T-cell (primary cell): ENCODE results near the gene CHD9. TPM values are rescaled to one million over a fixed set of nuclear protein-coding genes. Genes with fewer than 3 reads are reported as not detected.
"Not testable (repeated sequence)": the region's sequence is repeated elsewhere in the genome, so short reads cannot be mapped to it uniquely, and the experiment has no call there.

ENCODE experiments used
- ATAC-seq, 4 experiments: fragments of 200-7000 bp in 3 of 4; fragments of 150-1000 bp in 1 of 4; cut with Tn5 transposase; replicated peaks in 1 of 4; 1 replicate in 3 of 4; 2 replicates in 1 of 4; pipeline ENCODE4 v1.10.0; 2021; ENCODE audit warnings: moderate library complexity in 3 of 4, mild to moderate bottlenecking in 2 of 4, moderate number of reproducible peaks in 1 of 4
- CTCF ChIA-PET, 2 donors: fragments of 300-600 bp; sonication (Branson Sonifier 250); formaldehyde crosslinking; loops; one replicate each; lab custom pipeline; 2022; ENCODE audit warnings: antibody characterized with exemption in 2 of 2; lab: Charles Lee
- POLR2A ChIA-PET, 2 donors: fragments of 300-600 bp; sonication (Branson Sonifier 250); formaldehyde crosslinking; loops; one replicate each; lab custom pipeline; 2022; ENCODE audit warnings: antibody characterized with exemption in 2 of 2; lab: Charles Lee
- DNase-seq, 35 experiments: peaks; one replicate each; pipeline versions ENCODE4 v3.0.0 to v3.0.0-alpha.2; 2013 to 2023
- H3K27ac ChIP-seq: one replicate; pipeline ENCODE4 v1.5.1; 2013; ENCODE audit warnings: low read length
- H3K27me3 ChIP-seq, 2 experiments: replicated peaks in 1 of 2; 1 replicate in 1 of 2; 2 replicates in 1 of 2; pipeline versions ENCODE4 v1.6.1 to v1.7.0; 2013; ENCODE audit warnings: low read length in 1 of 2, mixed read lengths in 1 of 2; ENCODE audit not compliant: control insufficient read depth in 2 of 2, insufficient read depth in 2 of 2; ENCODE audit errors: extremely low read depth in 1 of 2
- H3K36me3 ChIP-seq, 2 donors: 1 replicate in 1 of 2; 2 replicates in 1 of 2; pipeline versions ENCODE4 v1.6.1 to v1.7.0; 2013; ENCODE audit warnings: low read length in 1 of 2; ENCODE audit not compliant: control insufficient read depth in 2 of 2, insufficient read depth in 1 of 2; ENCODE audit errors: extremely low read depth in 1 of 2
- H3K4me1 ChIP-seq, 2 experiments: 1 replicate in 1 of 2; 2 replicates in 1 of 2; pipeline versions ENCODE4 v1.6.1 to v1.7.0; 2013; ENCODE audit warnings: low read length in 2 of 2, mixed read lengths in 1 of 2; ENCODE audit not compliant: insufficient read depth in 2 of 2, control insufficient read depth in 1 of 2; ENCODE audit errors: extremely low read depth in 1 of 2
- H3K4me3 ChIP-seq, 2 donors: 1 replicate in 1 of 2; 2 replicates in 1 of 2; pipeline versions ENCODE4 v1.5.1 to v1.7.0; 2013; ENCODE audit warnings: mild to moderate bottlenecking in 2 of 2, low read length in 1 of 2, moderate library complexity in 1 of 2; ENCODE audit not compliant: control insufficient read depth in 1 of 2; ENCODE audit errors: extremely low read depth in 1 of 2
- H3K9me3 ChIP-seq: 2 replicates; pipeline ENCODE4 v1.7.0; 2013
- H3K27ac Mint-ChIP-seq, 2 donors: one replicate each; pipeline ENCODE4 v1.8.0; 2020 to 2021; ENCODE audit warnings: mild to moderate bottlenecking in 2 of 2, mixed read lengths in 2 of 2
- H3K27me3 Mint-ChIP-seq, 2 donors: one replicate each; pipeline ENCODE4 v1.8.0; 2021 to 2022; ENCODE audit warnings: mixed read lengths in 2 of 2
- H3K36me3 Mint-ChIP-seq: one replicate; pipeline ENCODE4 v1.8.0; 2021; ENCODE audit warnings: mixed read lengths
- H3K4me1 Mint-ChIP-seq, 3 donors: one replicate each; pipeline ENCODE4 v1.8.0; 2020 to 2022; ENCODE audit warnings: mixed read lengths in 3 of 3, mild to moderate bottlenecking in 1 of 3
- H3K4me3 Mint-ChIP-seq, 3 donors: one replicate each; pipeline ENCODE4 v1.8.0; 2020 to 2022; ENCODE audit warnings: mild to moderate bottlenecking in 3 of 3, mixed read lengths in 3 of 3, moderate library complexity in 3 of 3
- H3K9me3 Mint-ChIP-seq, 3 donors: one replicate each; pipeline ENCODE4 v1.8.0; 2020 to 2022; ENCODE audit warnings: mixed read lengths in 3 of 3
- WGBS: methylation state at CpG from one replicate; pipeline ENCODE4 v1.1.5; 2013; ENCODE audit warnings: missing lambda C conversion rate; ENCODE audit not compliant: insufficient coverage; 5-methylcytosine and 5-hydroxymethylcytosine counted together
- total RNA-seq, 35 experiments: library from RNA in 6 of 35; stranded (reverse) in 6 of 35; fragments of 120-200 nt in 1 of 35; gene quantifications; one replicate each; pipeline versions ENCODE4 v1.2.1 to v1.2.4 and lab custom pipeline; 2013 to 2026

The CHD9 gene
- total RNA-seq, 5 donors from 2014 or later (not counting 1 experiment from before 2014, with no cell fraction given), result 33.0 to 39.3 (median 33.8) TPM

DNA sequence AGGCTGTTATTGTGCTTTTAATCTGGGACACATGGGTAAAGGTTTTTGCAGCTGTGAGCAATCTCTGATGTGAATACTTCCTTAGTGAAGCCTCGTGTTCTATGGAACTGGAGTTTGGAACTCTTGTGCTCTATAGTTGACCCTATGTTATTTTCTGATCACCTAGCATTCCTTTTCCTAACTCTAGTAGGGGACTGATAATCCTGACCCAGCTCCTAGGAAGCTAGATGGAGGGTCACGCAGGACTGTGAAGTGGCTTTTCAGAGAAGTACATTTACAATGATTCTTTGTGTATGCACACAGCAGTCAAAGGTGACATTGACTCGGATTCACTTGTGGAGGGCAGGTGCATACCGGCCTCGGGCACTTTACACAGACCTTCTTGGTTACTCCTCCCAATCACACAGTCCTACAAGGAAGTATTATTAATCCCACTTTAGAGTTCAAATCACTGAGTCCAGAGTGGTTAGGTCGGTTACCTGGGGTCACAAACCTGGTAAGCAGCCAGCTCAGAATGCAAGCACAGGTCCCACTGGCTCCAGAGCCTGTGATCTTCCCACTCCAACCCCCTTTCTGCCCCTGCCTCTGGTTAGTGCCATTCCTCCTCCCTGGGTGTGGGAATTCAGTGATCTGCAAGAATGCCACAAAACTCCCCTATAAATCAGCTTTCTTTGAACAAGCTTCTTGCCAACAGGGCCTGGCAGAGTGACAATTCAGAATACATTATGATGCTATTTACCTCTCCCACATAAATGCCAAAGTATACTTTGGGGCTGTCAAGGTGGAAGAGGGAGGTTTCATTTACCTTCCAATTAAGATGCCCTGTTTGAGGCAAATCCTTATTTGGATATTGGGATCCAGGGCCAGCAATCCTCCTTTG is 9.2 kb upstream of the CHD9 start:
- Histone ChIP-seq H3K4me3 (no peak overlapping the region), H3K27ac (no peak overlapping the region), H3K36me3 (no peaks in the 10 kb centered on the region), H3K27me3 (peaks cover 0 to 12% of the 10 kb centered on the region in 2 experiments), H3K4me1 (no peaks in the 10 kb centered on the region), H3K9me3 (no peaks in the 10 kb centered on the region)
- DNase-seq (no peak), ATAC-seq (no peak)
- Mint-ChIP-seq H3K9me3 (no peaks in the 10 kb centered on the region), H3K27me3 (peaks cover 0 to 29% of the 10 kb centered on the region in 2 donors), H3K4me3 (no peak overlapping the region), H3K36me3 (no peaks in the 10 kb centered on the region), H3K27ac (no peak overlapping the region), H3K4me1 (peaks cover 0 to 1% (median 0%) of the 10 kb centered on the region in 3 donors)
- WGBS, result 91% methylated on average over 4 of the region's 6 CpGs
- CTCF ChIA-PET, result no interaction called here
- POLR2A ChIA-PET, result interaction anchor here in 1 of 2 donors (0.6 kb wide), 1 partner anchor 431 kb away, joined by 10 read pairs; no protein-coding TSS in a partner anchor

DNA sequence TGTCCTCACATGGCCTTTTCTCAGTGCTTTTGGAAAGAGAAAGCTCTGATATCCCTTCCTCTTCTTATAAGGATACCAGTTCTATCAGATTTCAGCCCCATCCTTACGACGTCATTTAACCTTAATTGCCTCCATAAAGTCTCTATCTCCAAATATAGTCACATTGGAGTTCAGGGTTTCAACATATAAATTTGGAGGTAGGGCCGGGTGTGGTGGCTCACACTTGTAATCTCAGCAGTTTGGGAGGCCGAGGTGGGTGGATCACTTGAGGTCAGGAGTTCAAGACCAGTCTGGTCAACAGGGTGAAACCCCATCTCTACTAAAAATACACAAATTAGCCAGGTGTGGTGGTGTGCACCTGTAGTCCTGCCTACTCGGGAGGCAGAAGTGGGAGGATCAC is 7.3 kb upstream of the CHD9 start:
- no CpG with 5 or more reads among the region's 5 CpGs for WGBS
- H3K27me3 Mint-ChIP-seq, result peaks cover 0 to 29% of the 10 kb centered on the region in 2 donors
- ATAC-seq, DNase-seq, H3K27me3 ChIP-seq, H3K27ac Mint-ChIP-seq, H3K4me1 Mint-ChIP-seq, H3K4me1 ChIP-seq, H3K36me3 ChIP-seq, H3K4me3 Mint-ChIP-seq, H3K36me3 Mint-ChIP-seq, POLR2A ChIA-PET, CTCF ChIA-PET, H3K4me3 ChIP-seq, H3K9me3 ChIP-seq, H3K9me3 Mint-ChIP-seq, H3K27ac ChIP-seq: not testable (repeated sequence)

DNA sequence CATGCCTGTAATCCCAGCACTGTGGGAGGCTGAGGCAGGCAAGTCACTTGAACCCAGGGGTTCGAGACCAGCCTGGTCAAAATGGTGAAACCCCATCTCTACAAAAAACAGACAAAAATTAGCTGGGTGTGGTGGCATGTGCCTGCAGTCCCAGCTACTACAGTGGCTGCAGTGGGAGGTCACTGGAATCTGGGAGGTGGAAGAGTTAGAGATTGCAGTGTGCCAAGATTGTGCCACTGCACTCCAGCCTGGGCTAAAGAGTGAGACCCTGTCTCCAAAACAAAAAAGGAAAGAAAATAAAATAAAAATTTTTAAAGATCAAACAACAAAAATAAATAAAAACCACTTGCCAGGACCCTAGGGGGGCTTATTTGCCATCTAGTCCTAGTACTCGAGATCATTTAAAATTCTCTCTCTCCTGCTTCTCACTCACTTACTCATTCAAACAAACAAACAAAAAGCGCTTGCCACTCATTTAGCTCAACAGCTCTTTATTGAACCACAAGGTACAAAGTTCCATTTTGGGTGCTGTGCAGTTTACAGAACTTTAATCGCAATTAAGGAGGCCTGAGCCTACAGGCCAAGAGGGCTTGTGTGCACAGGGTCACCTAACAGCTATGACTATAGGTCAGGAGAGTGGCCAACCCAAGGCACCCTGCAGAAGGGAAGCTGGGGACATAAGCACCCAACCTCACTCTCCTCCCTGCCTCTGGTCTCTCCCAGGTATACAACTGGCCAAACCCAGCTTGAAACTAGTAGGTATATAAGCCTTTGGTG is 6.5 kb upstream of the CHD9 start:
- Histone ChIP-seq H3K4me1 (no peaks in the 10 kb centered on the region), H3K36me3 (no peaks in the 10 kb centered on the region), H3K9me3 (no peaks in the 10 kb centered on the region), H3K27me3 (peaks cover 0 to 15% of the 10 kb centered on the region in 2 experiments), H3K27ac (no peak overlapping the region), H3K4me3 (no peak overlapping the region)
- Mint-ChIP-seq H3K4me1 (no peaks in the 10 kb centered on the region), H3K27ac (no peak overlapping the region), H3K36me3 (no peaks in the 10 kb centered on the region), H3K4me3 (no peak overlapping the region), H3K27me3 (peaks cover 4 to 22% of the 10 kb centered on the region in 2 donors), H3K9me3 (no peaks in the 10 kb centered on the region)
- ATAC-seq (no peak), DNase-seq (no peak)
- ChIA-PET POLR2A (no interaction called here), CTCF (no interaction called here)
- 86% methylated on average over 2 of the region's 4 CpGs for WGBS

DNA sequence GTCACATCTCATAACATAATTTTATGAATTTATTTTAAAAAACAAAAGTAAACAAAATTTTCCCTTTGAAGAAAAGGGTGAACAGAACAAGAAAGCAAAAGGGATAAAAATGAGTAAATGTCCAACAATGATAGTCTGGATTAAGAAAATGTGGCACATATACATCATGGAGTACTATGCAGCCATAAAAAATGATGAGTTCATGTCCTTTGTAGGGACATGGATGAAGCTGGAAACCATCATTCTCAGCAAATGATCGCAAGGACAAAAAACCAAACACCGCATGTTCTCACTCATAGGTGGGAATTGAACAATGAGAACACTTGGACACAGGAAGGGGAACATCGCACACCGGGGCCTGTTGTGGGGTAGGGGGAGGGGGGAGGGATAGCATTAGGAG is 3.5 kb upstream of the CHD9 start:
- H3K27ac Mint-ChIP-seq, H3K4me3 ChIP-seq, H3K36me3 Mint-ChIP-seq, H3K27me3 Mint-ChIP-seq, POLR2A ChIA-PET, H3K9me3 Mint-ChIP-seq, ATAC-seq, H3K9me3 ChIP-seq, H3K36me3 ChIP-seq, H3K4me3 Mint-ChIP-seq, DNase-seq, H3K27ac ChIP-seq: not testable (repeated sequence)
- H3K4me1 ChIP-seq, result peaks cover 5 to 19% of the 10 kb centered on the region in 2 experiments
- CTCF ChIA-PET, result interaction anchor here in 1 of 2 donors (0.6 kb wide), 1 partner anchor 398 kb away, joined by 4 read pairs; no protein-coding TSS in a partner anchor
- H3K4me1 Mint-ChIP-seq, result peaks cover 13 to 15% (median 14%) of the 10 kb centered on the region in 3 donors
- no CpG with 5 or more reads among the region's 4 CpGs for WGBS
- peaks cover 0 to 14% of the 10 kb centered on the region in 2 experiments for H3K27me3 ChIP-seq

DNA sequence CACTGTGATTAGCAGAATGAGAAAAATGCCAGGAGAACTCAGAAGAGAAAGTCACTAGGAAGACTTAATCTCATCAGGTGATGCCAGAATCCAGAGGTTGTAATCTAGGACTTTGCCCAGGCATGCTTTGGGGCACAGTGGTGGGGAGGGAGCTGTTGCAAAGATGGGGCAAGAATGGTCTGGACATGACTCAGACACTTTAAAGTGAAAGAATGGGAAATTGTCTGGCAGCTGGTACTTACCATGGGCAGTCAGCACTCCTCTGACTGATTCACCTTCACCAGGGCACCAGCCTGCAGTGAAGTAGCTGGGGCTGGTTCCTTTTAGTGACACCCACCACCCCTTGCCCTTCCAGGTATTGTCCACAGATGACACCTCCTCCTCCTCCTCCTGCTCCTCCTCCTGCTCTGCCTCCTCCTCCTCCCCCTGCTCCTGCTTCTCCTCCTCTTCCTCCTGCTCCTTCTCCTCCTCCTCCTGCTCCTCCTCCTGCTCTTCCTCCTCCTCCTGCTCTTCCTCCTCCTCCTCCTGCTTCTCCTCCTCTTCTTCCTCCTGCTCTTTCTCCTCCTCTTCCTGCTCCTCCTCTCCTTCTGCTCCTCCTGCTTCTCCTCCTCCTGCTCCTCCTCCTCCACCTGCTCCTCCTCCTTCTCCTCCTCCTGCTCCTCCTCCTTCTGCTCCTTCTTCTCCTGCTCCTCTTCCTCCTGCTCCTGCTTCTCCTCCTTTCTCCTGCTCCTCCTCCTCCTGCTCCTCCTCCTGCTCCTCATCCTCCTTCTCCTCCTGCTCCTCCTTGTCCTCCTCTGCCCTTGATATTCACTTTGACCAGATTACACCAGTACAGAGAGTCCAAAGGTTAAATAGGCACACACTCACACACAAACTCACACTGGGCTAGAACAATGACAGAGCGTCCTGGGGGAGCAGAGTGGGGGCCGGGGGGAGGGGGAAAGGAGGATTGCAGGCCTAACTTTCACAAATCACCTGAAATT is 2.0 kb upstream of the CHD9 start, which contains the start of gene CHD9NB:
TSS of gene CHD9NB (minus strand) at position 379 of the 983 bp plus-strand sequence. CDS start 8,739 bp downstream, outside the sequence.
- DNase-seq (no peak), ATAC-seq (no peak)
- Mint-ChIP-seq H3K27ac (no peak within 1 kb of the TSS), H3K36me3 (no peaks in the 10 kb centered on the region), H3K9me3 (no peaks in the 10 kb centered on the region), H3K4me1 (peaks cover 14 to 22% (median 17%) of the 10 kb centered on the region in 3 donors), H3K27me3 (peaks cover 0 to 5% of the 10 kb centered on the region in 2 donors), H3K4me3 (peak within 1 kb of the TSS in 1 of 3 donors; percentile 31)
- H3K27me3 ChIP-seq, result peaks cover 0 to 14% of the 10 kb centered on the region in 2 experiments
- no peak within 1 kb of the TSS for H3K4me3 ChIP-seq
- H3K36me3 ChIP-seq, result no peaks in the 10 kb centered on the region
- POLR2A ChIA-PET, result no interaction called here
- H3K4me1 ChIP-seq, result peaks cover 5 to 22% of the 10 kb centered on the region in 2 experiments
- CTCF ChIA-PET, result interaction anchor here (0.5 to 2.2 kb wide), 4 partner anchors 11 to 231 kb away, joined by 3 to 13 read pairs (median 4); no protein-coding TSS in a partner anchor
- no peaks in the 10 kb centered on the region for H3K9me3 ChIP-seq
- no CpG with 5 or more reads among the region's 2 CpGs for WGBS
- no peak within 1 kb of the TSS for H3K27ac ChIP-seq
